GM12801 (cell line): ENCODE results near the gene G6PC2.

ENCODE experiments used
- CTCF ChIP-seq: IDR thresholded peaks from one replicate; pipeline ENCODE4 v1.5.1; 2011; ENCODE audit warnings: control low read depth; ENCODE audit not compliant: insufficient read length; ENCODE audit errors: extremely low read depth

G6PC2 gene

GRCh38 chr2:168954256-168954655 lies 53.2 kb downstream of the G6PC2 start:
- TF ChIP-seq CTCF = no peak

- TF ChIP-seq CTCF = no peak
These were observed 54.2 kb downstream of the G6PC2 start for GRCh38 chr2:168955321-168955720.

- no peak for TF ChIP-seq CTCF
These were observed 55.3 kb downstream of the G6PC2 start for GRCh38 chr2:168956392-168956791.
